NCI-H2171 treated with DMSO at 0.1 percent for 48 hours (cell line): ENCODE measurements around the gene AP1AR.
"Not testable (repeated sequence)": the region's sequence is repeated elsewhere in the genome, so short reads cannot be mapped to it uniquely, and the experiment has no call there.

ENCODE experiments used
- DNase-seq: peaks from one replicate; lab custom pipeline; 2025; lab: John Stamatoyannopoulos, UW

AP1AR gene

DNA sequence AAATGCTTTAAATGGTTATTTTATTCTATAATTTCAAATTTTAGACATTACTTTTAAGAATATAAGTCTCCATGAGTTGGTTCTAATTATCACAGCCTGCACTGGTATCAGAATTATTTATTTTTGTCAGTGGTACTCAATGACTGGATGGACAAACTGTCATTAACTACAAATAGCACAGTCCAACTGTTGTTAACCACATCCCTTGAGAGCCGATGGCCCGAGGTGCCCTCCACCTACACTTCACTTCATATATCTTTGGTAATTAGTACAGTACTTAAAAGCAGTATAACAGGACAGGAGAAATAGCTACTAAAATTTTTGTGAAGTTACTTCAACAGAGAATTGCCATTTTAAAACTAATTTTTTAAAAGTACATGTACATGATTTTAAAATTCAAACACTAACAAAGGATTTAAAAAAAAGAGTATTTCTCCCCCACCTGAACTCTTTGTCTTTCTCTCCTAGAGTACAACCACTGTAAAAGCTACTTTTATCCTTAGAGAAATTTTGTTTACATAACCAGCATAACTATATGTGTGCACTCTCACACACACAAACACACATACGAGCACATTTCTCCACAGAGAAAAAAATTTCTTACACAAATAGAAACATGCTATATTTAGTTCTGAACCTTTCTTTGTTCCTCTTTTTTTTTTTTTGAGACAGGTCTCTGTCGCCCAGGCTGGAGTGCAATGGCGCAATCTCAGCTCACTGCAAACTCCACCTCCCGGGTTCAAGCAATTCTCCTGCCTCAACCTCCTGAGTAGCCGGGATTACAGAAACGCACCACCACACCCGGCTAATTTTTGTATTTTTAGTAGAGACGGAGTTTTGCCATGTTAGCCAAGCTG is 47.7 kb downstream of the AP1AR start:
- DNase-seq, result no peak

DNA sequence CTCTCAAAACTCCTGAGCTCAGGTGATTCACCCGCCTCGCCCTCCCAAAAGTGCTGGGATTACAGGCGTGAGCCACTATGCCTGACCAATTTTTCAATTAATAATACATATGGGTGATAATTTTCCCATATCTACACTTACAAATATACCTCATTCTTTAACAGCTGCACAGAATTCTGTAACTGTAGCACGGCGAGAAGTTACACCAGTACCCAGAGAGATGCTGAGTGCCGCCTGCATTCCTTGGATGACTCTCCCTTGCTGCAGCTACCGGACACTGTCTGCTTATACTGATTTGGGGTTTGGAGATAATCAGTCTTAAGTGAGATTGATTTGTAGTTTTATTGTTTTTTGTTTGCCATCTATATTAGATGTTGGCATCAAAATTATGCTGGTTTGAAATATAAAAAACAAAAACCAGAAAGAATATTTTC is 48.3 kb downstream of the AP1AR start:
- DNase-seq, result no peak

DNA sequence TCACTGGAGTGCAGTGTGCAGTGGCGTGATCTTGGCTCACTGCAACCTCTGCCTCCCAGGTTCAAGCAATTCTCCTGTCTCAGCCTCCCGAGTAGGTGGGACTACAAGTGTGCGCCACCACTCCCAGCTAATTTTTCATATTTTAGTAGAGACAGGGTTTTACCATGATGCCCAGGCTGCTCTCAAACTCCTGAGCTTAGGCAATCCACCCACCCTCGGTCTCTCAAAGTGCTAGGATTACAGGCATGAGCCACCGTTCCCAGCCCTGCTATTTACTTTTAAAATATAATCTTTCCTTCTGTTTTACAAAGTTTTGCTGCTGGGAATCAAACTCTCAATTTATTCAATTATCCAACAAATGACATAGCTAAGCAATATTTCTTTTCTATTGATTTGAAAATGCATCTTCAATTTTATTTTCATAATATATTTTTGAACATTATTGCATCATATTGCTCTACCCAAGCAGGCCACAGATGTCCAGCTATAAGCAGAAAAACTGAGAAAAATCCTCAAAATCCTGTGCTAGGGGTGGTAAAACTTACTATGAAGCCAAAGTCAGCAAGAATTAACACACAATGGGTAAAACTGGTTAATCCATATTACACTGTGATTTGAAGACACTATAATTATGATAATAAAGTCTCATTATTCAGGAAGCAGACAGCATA is 48.9 kb downstream of the AP1AR start:
- DNase-seq, result no peak

GRCh38 chr4:112281895-112282398 is 50.4 kb downstream of the AP1AR start:
- not testable (repeated sequence) for DNase-seq

- no peak for DNase-seq
Observed at GRCh38 chr4:112282860-112283667, 51.5 kb downstream of the AP1AR start.

- no peak for DNase-seq
Observed at GRCh38 chr4:112284166-112284565, 52.6 kb downstream of the AP1AR start.

- DNase-seq, result no peak
Observed at GRCh38 chr4:112284662-112285411, 53.2 kb downstream of the AP1AR start.

DNA sequence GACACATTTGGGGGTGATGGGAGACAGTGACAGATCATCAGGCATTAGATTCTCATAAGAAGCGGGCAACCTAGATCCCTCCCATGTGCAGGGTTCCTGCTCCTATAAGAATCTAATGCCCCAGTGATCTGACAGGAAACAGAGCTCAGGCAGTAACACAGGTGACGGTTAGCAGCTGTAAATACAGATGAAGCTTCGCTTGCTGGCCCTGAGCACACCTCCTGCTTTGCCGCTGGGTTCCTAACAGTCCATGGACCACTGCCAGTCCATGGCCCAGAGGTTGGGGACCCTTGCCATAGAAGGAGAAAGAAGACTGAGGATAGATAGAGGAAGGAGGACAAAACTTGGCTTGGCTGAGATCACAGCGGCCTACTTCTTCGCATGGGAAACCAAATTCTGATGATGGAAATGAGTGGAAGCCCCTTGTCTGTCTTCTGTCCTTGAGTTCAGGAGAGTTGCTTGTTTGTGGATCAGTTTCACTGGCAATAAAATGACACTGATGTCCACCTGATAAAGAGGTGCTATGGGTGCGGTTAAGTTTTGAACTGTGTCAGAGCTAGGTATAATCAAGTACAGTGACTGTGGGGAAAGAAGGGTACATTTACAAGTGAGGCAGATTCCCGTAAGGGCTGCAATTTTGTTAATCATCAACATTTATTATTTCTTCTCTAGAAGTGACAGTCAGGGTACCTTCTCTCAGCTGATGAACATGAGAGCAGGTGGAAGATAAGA is 55.8 kb downstream of the AP1AR start:
- DNase-seq, result no peak

- DNase-seq, result no peak
Observed at GRCh38 chr4:112288455-112288854, 56.9 kb downstream of the AP1AR start.

- DNase-seq, result no peak
Observed at GRCh38 chr4:112289407-112290253, 58.0 kb downstream of the AP1AR start.

GRCh38 chr4:112290341-112290740 is 58.8 kb downstream of the AP1AR start:
- no peak for DNase-seq

GRCh38 chr4:112296949-112297880 is 65.6 kb downstream of the AP1AR start, which contains the start of gene ALPK1:
Gene ALPK1 (plus strand): TSS chr4:112297369.
- DNase-seq, result peak; percentile 45

GRCh38 chr4:112299721-112300120 is 68.1 kb downstream of the AP1AR start:
- DNase-seq, result no peak

DNA sequence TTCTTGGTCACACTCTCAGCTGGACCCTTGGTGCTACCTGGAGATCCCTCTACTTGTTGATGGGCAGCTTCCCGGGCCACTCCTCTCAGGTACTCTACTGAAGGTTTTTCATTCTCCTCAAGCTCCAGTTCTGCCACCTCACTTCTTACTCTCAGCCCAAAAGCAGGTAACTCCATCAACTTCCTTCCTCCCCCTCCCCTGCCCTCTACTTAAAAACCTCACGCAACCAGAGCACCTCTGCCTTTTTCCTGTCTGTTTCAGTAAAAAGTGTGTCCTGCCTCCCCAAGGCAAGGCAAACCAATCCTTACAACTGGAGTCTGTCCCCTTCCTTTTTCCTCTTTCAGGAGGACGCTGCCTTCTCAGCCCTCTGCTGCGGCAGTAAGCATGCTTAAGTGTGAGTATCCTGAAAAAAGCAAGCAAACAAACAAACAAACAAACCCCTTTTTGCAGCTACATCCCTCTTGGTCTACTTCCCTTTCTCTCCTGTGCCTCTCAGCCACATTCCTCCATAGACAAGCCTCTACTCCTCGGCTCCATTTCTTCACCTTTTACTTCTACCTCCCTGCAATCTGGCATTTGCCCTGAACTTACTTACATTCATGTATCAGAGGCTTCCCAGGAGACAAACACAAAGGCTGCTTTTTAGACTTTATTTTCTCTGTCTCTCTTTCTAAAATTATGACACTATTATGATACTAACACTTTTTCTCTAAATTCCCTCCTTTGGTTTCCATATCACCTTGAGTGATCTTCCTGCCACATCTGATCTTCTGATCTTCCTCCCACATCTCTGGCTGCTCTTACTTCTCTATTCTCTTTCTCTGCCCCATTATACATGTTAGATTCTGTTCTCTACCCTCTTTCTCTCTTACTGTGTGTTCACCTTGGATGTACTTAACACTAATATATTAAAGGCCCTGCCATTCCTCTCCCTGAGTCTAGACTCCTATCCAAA is 71.0 kb downstream of the AP1AR start:
- no peak for DNase-seq

DNA sequence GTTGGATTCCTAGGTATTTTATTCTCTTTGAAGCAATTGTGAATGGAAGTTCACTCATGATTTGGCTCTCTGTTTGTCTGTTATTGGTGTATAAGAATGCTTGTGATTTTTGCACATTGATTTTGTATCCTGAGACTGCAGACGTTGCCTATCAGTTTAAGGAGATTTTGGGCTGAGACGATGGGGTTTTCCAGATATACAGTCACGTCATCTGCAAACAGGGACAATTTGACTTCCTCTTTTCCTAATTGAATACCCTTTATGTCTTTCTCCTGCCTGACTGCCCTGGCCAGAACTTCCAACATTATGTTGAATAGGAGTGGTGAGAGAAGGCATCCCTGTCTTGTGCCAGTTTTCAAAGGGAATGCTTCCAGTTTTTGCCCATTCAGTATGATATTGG is 73.9 kb downstream of the AP1AR start:
- DNase-seq, result not testable (repeated sequence)

GRCh38 chr4:112309263-112309791 is 77.7 kb downstream of the AP1AR start:
- peak; percentile 66 for DNase-seq

GRCh38 chr4:112311516-112311915 is 79.9 kb downstream of the AP1AR start:
- no peak for DNase-seq
